SK-MEL-5 (cell line): ENCODE data around the gene PROP1. TPM values are rescaled to one million over a fixed set of nuclear protein-coding genes. Genes with fewer than 3 reads are reported as not detected.
"Not testable (repeated sequence)": the region's sequence is repeated elsewhere in the genome, so short reads cannot be mapped to it uniquely, and the experiment has no call there.

Experiments used
- DNase-seq: peaks from one replicate; pipeline ENCODE4 v3.0.0-alpha.2; 2016; ENCODE audit warnings: low read depth, low spot score
- in situ Hi-C: cut with HindIII; loops from 2 replicates; pipeline ENCODE4 v1.10.0; 2016; ENCODE audit warnings: low sequenced_read_pairs, high pct_unique_total_duplicates, low pct_unique_long_range_greater_than_20kb
- polyA plus RNA-seq, 2 experiments: library from polyadenylated mRNA; depleted of rRNA; stranded (reverse); fragments of >200 nt; gene quantifications; 2 replicates each; pipeline ENCODE4 v1.2.3, GENCODE V29; 2015
- total RNA-seq: library from RNA; depleted of rRNA; stranded (reverse); fragments of >200 nt; shearing (Covaris generic); gene quantifications from 2 replicates; pipeline ENCODE4 v1.2.3, GENCODE V29; 2014; rRNA removed

PROP1 gene
- not detected in 2 replicates for total RNA-seq
- 0.14 TPM in 1 of 2 replicates, not detected in the other for polyA plus RNA-seq (2015; cell fraction: cytosol; rRNA removed)
- 0.84 and 1.2 TPM in 2 replicates for polyA plus RNA-seq (2015; cell fraction: nucleus; rRNA removed)

DNA sequence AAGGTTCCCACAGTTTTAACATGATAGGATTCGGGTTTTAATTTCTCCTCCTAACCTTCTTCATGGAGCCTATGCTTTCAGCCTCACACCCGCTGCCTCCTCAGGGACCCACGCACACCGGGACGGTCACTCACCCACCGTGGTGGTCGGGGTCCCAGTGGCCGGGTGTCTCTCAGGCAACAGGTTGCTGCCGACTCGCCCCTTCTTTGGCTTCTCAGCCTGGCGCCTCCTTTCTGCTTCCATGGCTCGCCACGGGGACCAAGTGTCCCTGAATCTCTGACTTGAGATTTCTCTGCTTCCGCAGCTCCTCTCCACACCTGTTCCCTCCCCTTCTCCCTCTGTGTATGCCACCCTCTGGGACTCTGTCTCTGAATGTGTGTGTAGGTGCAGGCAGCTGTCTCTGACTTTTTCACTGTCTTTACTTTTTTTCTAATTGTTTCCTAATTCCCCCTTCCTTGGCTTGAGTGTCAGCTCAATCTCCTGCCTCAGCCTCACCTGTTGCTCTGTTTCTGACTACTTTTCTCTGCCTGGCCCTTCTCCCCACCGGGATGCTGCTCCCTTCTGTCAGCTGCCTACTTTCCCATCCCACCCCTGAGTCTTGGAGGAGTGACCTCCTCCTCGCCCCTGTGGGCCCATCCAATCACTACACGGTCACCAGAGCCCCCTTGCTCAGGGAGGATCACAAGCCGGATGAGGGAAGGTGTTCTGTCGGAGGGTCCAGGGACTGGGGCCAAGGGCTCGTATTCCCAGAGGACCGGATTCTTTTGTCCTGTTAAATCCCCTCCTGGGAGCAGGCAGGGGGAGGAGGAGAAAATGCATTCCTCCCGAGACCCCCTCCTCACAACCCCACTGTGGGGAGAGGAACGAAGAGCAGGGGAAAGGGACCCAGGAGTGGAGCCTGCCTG is at the start of gene PROP1:
Gene PROP1, minus strand, starts transcription at position 552 of the 905 bp plus-strand sequence. Its CDS starts 309 bp downstream, at position 243.
- in situ Hi-C loops: no loop called here
- DNase-seq: no peak

DNA sequence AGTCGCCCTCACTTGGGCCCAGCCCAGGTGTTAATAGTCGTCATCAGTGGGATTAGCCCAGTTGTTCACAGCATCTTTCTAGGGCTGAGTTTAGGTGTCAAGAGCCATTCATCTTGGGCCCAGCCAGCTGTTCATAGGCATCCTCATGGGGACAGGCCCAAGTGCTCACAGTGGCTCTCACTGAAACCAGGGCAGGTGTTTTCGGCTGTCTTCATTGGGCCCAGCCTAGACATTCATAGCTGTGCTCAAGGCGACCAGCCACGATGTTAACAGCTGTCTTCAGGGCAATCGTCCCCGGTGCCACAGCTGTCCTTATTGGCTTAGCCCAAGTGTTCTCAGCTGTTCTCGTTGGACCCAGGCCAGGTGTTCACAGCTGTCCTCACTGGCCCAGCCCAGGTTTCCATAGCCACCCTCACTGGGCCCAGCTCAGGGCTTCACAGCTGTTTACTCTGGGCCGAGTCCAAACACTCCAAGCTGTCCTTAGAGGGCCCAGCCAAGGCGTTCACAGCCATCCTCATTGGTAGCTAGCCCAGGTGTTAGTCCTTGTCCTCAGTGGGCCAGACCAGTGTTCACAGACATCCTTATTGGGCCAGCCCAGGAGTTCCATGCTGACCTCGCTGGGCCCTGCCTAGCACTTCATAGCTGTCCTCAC is 23.5 kb upstream of the PROP1 start:
- DNase-seq, in situ Hi-C loops: not testable (repeated sequence)

DNA sequence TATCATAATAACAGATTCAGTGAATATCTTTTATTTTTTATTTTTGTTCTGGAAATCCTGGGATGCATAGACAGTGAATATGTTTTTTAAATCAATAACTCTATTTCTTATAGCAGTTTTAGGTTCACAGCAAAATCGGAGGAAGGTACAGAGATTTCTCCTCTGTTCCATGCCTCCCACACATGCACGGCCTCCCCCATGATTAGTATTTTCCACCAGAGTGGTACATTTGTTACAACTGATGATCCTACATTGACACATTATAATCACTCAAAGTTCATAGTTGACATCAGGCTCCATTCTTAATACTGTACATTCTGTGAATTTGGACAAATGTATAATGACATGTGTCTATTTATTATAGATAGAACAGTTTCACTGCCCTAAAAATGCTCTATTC is 16.7 kb upstream of the PROP1 start:
- DNase-seq, in situ Hi-C loops: not testable (repeated sequence)

- in situ Hi-C loops, DNase-seq: not testable (repeated sequence)
Observed at GRCh38 chr5:178011816-178012554, 15.9 kb upstream of the PROP1 start.

GRCh38 chr5:178007272-178007671 is 11.2 kb upstream of the PROP1 start:
- in situ Hi-C loops, DNase-seq: not testable (repeated sequence)

DNA sequence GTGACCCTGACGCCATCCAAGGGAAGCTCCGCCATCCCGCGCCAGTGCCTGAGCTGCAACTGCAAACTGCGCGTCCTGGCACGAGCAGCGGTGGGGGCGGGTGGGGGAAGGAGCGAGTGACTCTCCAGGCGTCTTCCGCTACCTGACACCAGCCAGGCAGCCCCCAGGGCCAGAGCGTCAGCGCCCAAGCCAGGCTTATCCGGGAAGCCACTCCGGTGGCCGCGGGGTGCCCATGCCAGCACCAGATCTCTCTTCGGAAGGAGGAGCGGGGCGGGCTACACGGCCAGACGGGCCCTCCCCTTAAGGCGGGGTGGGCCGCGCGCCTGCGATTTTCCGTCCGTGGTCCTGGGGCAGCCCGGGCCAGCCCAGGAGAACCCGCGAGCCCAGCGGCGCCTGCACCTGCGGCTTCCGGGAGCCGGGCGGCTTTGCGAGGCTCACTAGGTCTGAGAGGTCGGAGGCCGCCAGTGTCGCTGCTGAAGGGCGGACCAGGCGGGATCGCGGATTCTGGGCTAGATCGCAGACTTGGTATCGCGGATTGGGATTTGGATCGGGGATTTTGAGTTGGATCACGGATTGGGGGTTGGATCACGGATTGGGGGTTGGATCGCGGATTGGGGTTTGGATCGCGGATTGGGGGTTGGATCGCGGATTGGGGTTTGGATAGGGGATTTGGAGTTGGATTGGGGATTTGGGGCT is 10.6 kb upstream of the PROP1 start:
- in situ Hi-C loops, DNase-seq: not testable (repeated sequence)

GRCh38 chr5:178006181-178006535 is 10.1 kb upstream of the PROP1 start:
- in situ Hi-C loops, DNase-seq: not testable (repeated sequence)

- in situ Hi-C loops: no loop called here
- no peak for DNase-seq
Observed at GRCh38 chr5:177997846-177998245, 1.8 kb upstream of the PROP1 start.

DNA sequence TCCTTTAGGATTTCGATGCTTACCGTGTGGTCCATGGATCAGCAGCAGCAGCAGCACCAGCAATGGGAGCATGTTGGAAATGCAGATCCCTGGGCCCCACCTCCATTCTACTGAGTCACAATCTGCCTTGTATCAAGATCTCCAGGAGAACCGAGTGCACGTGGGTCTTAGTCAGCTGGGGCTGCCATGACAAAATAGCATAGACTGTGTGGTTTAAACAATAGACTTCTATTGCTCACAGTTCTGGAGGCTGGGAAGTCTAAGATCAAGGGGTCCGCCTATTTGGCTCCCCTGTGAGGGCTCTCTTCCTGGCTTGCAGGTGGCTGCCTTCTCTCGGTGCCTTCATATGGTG is 1.3 kb upstream of the PROP1 start:
- DNase-seq: peak; percentile 57
- in situ Hi-C loops: no loop called here

DNA sequence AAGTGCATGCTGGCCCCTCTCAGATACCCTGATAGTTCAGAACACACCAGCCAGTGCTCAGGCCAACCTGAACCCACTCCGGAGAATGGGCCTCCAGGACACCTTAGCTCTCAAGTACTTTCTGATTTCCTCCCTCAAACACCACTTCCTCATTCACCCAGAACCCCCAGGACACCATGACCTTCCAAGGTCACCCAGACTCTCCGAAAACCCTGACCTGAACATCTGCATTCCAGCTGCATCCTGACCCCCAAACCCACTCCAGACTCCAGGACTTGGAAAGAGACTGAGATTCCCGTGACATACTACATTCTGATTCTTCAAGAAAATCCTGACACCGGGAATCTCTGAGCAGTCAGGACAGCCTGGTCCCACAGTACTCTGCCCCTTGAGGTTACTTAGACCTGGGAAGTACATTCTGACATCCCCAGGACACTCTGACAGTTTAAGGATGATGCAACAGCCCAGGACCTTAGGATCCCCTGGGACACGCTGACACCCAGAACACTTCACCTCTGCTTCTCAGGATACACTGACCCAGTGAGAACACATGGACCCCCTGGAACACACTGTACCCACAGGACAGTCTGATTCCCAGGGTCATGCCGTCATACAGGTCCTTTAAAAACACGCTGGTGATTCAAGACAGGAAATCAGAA is 747 bp upstream of the PROP1 start:
- no peak for DNase-seq
- in situ Hi-C loops: no loop called here

- in situ Hi-C loops: no loop called here
Observed at GRCh38 chr5:177994561-177995190, 1.4 kb downstream of the PROP1 start.

DNA sequence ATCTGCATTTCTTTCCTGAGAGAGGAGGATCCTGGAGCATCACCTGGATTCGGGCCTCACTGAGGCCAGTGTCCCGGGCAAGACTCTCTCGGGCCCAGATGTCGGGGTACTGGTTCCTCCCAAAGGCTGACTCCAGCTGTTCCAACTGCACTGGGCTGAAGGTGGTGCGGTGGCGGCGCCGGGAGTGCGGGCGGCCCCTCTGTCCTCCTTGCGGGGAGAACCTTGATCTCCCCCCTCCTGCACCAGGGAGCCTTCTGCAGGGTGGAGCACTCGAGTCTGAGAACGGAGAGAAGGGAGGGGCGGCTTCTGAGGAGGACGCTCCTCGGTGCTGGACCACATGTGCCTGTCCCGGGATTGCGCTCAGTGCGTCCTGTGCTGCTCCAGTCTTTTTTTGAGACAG is 2.0 kb downstream of the PROP1 start:
- no peak for DNase-seq
- in situ Hi-C loops: no loop called here

More at GRCh38 chr5:177994561-177995190, 1.4 kb downstream of the PROP1 start:
- DNase-seq: no peak

GRCh38 chr5:177992466-177992865 is 3.6 kb downstream of the PROP1 start:
- in situ Hi-C loops: no loop called here

DNA sequence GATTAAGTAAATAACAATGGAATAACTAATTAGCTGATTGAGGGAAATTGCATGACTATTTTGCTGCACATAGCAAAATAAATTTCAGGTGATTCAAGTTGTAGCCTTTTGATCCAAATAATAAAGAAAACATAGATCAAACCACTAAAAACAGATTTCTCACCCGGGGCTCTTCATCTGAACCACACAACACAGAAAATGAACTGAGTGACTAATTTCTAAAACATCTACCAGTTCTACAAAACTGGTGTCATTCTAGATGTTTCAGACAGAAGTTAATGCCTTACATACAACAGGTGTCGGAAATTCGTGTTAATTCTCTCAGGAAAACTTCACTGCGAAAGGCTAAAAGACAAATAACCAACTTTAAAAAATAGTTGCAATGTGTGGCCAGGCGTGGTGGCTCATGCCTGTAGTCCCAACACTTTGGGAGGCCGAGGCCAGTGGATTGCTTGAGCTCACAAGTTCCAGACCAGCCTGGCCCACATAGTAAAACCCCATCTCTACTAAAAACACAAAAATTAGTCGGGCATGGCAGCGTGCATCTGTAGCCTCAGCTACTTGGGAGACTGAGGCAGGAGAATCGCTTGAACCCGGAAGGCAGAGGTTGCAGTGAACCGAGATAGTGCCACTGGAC is 6.9 kb downstream of the PROP1 start:
- no peak for DNase-seq
- in situ Hi-C loops: no loop called here

More at GRCh38 chr5:177992466-177992865, 3.6 kb downstream of the PROP1 start:
- DNase-seq: no peak

DNA sequence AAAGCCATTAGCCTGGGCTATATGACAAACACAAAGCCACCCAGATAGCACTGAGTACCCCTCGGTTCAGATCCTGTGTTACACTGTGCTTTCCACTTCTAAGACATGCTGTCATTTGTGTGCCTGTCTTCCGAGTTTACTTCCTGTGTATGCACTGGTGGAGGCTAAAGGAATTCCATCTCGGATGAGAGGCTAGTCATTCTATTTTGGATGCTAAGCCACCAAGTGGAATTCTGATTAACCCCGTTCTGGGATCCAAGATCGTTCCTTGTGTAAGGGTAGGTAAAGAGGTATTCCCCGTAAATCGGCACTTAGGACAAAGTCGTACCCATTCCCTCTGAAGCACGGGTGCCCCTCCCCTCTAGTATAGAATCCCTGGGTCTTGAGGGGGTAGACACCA is 8.7 kb downstream of the PROP1 start:
- in situ Hi-C loops: no loop called here
- DNase-seq: no peak

DNA sequence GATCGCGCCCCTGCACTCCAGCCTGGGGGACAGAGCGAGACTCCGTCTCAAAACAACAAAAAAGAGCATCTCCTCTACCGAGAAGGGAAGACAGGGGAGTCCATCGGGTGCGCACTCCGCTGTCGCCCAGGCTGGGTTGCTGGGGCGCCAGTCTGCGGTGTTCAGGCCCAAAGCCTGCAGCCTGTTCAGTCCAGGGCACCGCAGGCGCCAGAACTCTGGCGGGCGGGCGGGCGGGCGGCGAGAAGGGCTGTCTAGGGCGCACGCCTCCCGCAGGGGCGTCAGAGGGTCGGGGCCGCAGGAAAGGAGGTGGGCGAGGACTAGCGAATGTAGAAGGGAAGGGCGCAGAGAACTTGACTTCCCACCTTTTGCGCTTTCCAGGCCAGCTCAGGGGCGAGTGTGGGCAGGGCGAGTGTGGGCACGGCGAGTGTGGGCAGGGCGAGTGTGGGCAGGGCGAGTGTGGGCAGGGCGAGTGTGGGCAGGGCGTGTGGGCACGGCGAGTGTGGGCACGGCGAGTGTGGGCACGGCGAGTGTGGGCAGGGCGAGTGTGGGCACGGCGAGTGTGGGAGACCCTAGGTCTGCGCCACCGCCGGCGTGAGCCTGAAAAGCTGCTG is 10.5 kb downstream of the PROP1 start:
- DNase-seq: no peak
- in situ Hi-C loops: no loop called here
